ENCODE data around the gene ADAT1. TPM values are rescaled to one million over a fixed set of nuclear protein-coding genes. Genes with fewer than 3 reads are reported as not detected.

The ADAT1 gene
- total and polyA plus RNA-seq, 2 of the 8 experiments (the other 6 are each of a cell fraction or from before 2014, with no cell fraction given): 30.7 to 44.7 TPM

GRCh38 chr16:75566040-75566757 lies 56.9 kb downstream of the ADAT1 start, which contains the start of gene GABARAPL2 (continued):
- TF ChIP-seq NANOG (IDR thresholded peaks at IDR 0.05; ENCODE audit: insufficient read depth, low read depth, low read length, poor library complexity, severe bottlenecking): no peak
- TF ChIP-seq CHD1 (IDR thresholded peaks at IDR 0.05; ENCODE audit: low read depth, low read length): no peak
- TF ChIP-seq FOSL1 (IDR thresholded peaks at IDR 0.05; ENCODE audit: insufficient read depth, low read depth, low read length): no peak
- peak in 1 of 2 experiments; percentile 51; a peak in 1 of 3 replicates for TF ChIP-seq POLR2A (IDR thresholded peaks at IDR 0.05; ENCODE audit: control extremely low read depth in 1 of 2, low read depth in 2 of 2, low read length in 2 of 2)
- no peak for TF ChIP-seq RXRA (IDR thresholded peaks at IDR 0.05; ENCODE audit: insufficient read depth, low read depth, low read length)
- TF ChIP-seq RFX5 (IDR thresholded peaks at IDR 0.05; ENCODE audit: borderline replicate concordance, low read depth, low read length): no peak
- TF ChIP-seq EZH2 (IDR thresholded peaks at IDR 0.05; ENCODE audit: low read depth, low read length, severe bottlenecking): no peak
- TF ChIP-seq POLR2AphosphoS5 (IDR thresholded peaks at IDR 0.05; ENCODE audit: low read depth, low read length): peak; percentile 36; the same call in 1 of the 2 replicates
- peak; percentile 91 for TF ChIP-seq GABPA (IDR thresholded peaks at IDR 0.05; ENCODE audit: borderline replicate concordance, insufficient read depth, low read length)
- no peak for TF ChIP-seq HDAC6 (IDR thresholded peaks at IDR 0.05; ENCODE audit: low read depth, low read length)
- TF ChIP-seq YY1 (IDR thresholded peaks at IDR 0.05; ENCODE audit: low read depth, low read length): peak; percentile 76
- no peak for TF ChIP-seq CBX5 (IDR thresholded peaks at IDR 0.05; ENCODE audit: low read depth, low read length)
- no peak for TF ChIP-seq CTCF (IDR thresholded peaks at IDR 0.05; ENCODE audit: control extremely low read depth in 1 of 3, insufficient read depth in 1 of 3, low read depth in 1 of 3, low read length in 3 of 3)
- no peak for TF ChIP-seq SAP30 (IDR thresholded peaks at IDR 0.05; ENCODE audit: insufficient read depth, insufficient replicate concordance, low read length)
- TF ChIP-seq GTF2F1 (IDR thresholded peaks at IDR 0.05; ENCODE audit: borderline replicate concordance, low read depth, low read length): no peak
- TF ChIP-seq SRF (IDR thresholded peaks at IDR 0.05; ENCODE audit: low read depth, low read length): no peak
- TF ChIP-seq CBX8 (IDR thresholded peaks at IDR 0.05; ENCODE audit: borderline replicate concordance, low read depth, low read length): no peak
- TF ChIP-seq JUN (IDR thresholded peaks at IDR 0.05; ENCODE audit: low read depth, low read length): no peak

Data from H1 (cell line).